Thyroid gland (tissue), 4 donors: ENCODE results near the gene ARL2. TPM values are rescaled to one million over a fixed set of nuclear protein-coding genes. Genes with fewer than 3 reads are reported as not detected.

ENCODE experiments used
- DNase-seq, 2 donors: peaks; one replicate each; pipeline ENCODE4 v3.0.0-alpha.2; 2019
- H3K27ac ChIP-seq, 3 donors: fragments of 200-600 bp; sonication (generic); 1 replicate in 2 of 3; 2 replicates in 1 of 3; pipeline ENCODE4 v1.5.1; 2016 to 2019; ENCODE audit warnings: mild to moderate bottlenecking in 1 of 3, moderate library complexity in 1 of 3
- H3K27me3 ChIP-seq: fragments of 200-600 bp; sonication (generic); one replicate; pipeline ENCODE4 v1.5.1; 2019
- H3K36me3 ChIP-seq, 2 donors: fragments of 200-600 bp; sonication (generic); one replicate each; pipeline ENCODE4 v1.5.1; 2016 to 2019
- H3K4me1 ChIP-seq, 2 donors: fragments of 200-600 bp; sonication (generic); one replicate each; pipeline ENCODE4 v1.5.1; 2017 to 2019
- H3K4me3 ChIP-seq, 3 donors: fragments of 200-600 bp; sonication (generic); replicated peaks in 1 of 3; 1 replicate in 2 of 3; 2 replicates in 1 of 3; pipeline ENCODE4 v1.5.1; 2016; ENCODE audit warnings: mild to moderate bottlenecking in 1 of 3
- H3K9me3 ChIP-seq: fragments of 200-600 bp; sonication (generic); one replicate; pipeline ENCODE4 v1.5.1; 2017
- POLR2A ChIP-seq, 2 donors: fragments of 450-650 bp; IDR thresholded peaks; one replicate each; pipeline ENCODE4 v1.6.1; 2017; ENCODE audit warnings: antibody characterized with exemption in 2 of 2, mild to moderate bottlenecking in 2 of 2, moderate library complexity in 1 of 2
- WGBS, 2 donors: methylation state at CpG; one replicate each; pipeline ENCODE4 v1.1.5; 2017; 5-methylcytosine and 5-hydroxymethylcytosine counted together
- intact Hi-C: fragments of 100-400 bp; cut with DNase I; formaldehyde crosslinking; loops from one replicate; pipeline ENCODE4 v1.15.1; 2023
- total RNA-seq, 4 donors: library from RNA; depleted of rRNA; stranded (reverse); fragments of >200 nt; gene quantifications; one replicate each; pipeline ENCODE4 v1.2.3, GENCODE V29; 2016
- TF ChIP-seq, protein P1 (sequence below), 6 experiments: fragments of 200-600 bp in 3 of 6; fragments of 450-650 bp in 3 of 6; sonication (generic) in 3 of 6; IDR thresholded peaks; one replicate each; pipeline ENCODE4 v1.5.1; 2016 to 2019; ENCODE audit warnings: antibody characterized with exemption in 6 of 6, mild to moderate bottlenecking in 2 of 6, inconsistent platforms in 1 of 6, moderate library complexity in 1 of 6

Gene ARL2
- total RNA-seq, 4 donors from 2014 or later: 76.6 to 166 (median 119) TPM

DNA sequence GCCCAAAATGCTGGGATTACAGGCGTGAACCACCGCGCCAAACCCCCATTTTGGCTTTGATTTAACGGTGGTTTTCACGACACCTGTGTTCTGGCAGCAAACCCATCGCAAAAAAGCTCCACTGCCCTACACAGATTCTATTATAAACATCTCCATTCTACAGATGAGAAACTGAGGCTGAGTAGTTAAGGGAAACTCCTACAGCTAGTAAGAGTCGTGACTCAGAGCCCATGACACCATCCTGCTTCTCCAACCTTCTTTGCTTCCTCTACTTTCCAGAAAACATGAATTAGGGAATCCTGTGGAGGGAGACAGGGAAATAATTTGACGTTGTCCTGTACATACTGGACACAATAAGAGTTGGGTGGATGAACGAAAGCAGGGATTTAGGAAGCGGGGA lies 12.8 kb downstream of the ARL2 start:
- intact Hi-C loops: loop anchor here (5.0 to 10.0 kb wide), 2 partner anchors 105 to 182 kb away; partner anchors contain the start of genes CDC42BPG and PPP2R5B
- TF ChIP-seq POLR2A (IDR thresholded peaks at IDR 0.05): no peak
- TF ChIP-seq, protein P1, sequence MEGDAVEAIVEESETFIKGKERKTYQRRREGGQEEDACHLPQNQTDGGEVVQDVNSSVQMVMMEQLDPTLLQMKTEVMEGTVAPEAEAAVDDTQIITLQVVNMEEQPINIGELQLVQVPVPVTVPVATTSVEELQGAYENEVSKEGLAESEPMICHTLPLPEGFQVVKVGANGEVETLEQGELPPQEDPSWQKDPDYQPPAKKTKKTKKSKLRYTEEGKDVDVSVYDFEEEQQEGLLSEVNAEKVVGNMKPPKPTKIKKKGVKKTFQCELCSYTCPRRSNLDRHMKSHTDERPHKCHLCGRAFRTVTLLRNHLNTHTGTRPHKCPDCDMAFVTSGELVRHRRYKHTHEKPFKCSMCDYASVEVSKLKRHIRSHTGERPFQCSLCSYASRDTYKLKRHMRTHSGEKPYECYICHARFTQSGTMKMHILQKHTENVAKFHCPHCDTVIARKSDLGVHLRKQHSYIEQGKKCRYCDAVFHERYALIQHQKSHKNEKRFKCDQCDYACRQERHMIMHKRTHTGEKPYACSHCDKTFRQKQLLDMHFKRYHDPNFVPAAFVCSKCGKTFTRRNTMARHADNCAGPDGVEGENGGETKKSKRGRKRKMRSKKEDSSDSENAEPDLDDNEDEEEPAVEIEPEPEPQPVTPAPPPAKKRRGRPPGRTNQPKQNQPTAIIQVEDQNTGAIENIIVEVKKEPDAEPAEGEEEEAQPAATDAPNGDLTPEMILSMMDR (IDR thresholded peaks at IDR 0.05): no peak
- 57 to 58% methylated on average over 10 of the region's 10 CpGs for WGBS, 2 donors
- no peak overlapping the region for H3K4me3 ChIP-seq
- peaks cover 8 to 12% of the 10 kb centered on the region in 2 donors for H3K4me1 ChIP-seq
- no peaks in the 10 kb centered on the region for H3K36me3 ChIP-seq
- DNase-seq: no peak
- H3K27ac ChIP-seq: peak overlapping the region in 2 of 3 donors; percentile 74 to 90
- no peaks in the 10 kb centered on the region for H3K9me3 ChIP-seq
- no peaks in the 10 kb centered on the region for H3K27me3 ChIP-seq

DNA sequence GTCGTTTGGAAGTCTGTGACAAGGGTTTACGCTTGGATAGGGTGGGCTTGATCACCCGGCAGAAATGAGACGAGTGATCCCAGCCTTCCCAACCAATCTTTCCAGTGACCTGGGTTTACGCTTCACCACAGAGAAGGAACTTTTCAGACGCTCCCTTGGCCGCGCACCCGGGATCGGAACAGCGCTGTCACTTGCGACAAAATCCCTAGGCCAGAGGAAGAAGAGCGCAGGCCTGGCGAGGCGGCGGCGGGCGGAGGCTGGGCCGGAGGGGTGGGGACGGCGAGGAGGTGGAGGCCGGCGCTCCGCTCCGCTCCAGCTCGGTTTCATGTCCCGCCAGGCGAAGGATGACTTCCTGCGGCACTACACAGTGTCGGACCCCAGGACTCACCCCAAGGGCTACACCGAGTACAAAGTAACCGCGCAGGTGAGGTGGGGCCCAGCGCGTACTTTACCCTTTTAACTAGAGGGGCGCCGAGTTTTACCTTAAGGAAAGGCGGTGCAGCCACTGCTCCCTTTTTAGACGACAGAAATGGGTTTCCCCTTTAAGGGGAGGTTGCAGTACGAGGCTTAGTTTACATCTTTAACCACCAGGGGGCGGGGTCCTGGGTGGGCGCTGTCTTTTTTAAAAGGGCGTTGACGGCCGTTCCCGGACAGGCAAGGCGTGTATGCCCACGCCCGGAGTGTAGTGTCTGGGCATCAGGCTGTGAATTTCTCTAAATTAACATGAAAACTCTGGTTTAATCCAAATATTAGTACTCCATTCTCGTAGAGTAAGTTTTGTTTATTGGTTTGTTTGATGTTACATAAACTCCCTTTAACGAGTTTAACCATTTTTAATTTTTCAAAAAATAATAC lies 13.5 kb downstream of the ARL2 start, which contains the start of gene SNX15:
TSS of gene SNX15 (plus strand) at position 227 of the 855 bp plus-strand sequence. CDS start at position 326, 99 bp downstream.
- Histone ChIP-seq H3K36me3 (peaks cover 0 to 5% of the 10 kb centered on the region in 2 donors), H3K9me3 (no peaks in the 10 kb centered on the region), H3K27ac (peak within 1 kb of the TSS; percentile 74 to 90 (median 90)), H3K27me3 (no peaks in the 10 kb centered on the region), H3K4me1 (peaks cover 8 to 12% of the 10 kb centered on the region in 2 donors), H3K4me3 (peak within 1 kb of the TSS; percentile 42 to 53 (median 45))
- WGBS, 2 donors: 1% methylated on average over 26 to 30 of the region's 51 CpGs
- peak in 1 of 2 donors; percentile 78 for TF ChIP-seq POLR2A (IDR thresholded peaks at IDR 0.05)
- TF ChIP-seq, protein P1 (IDR thresholded peaks at IDR 0.05): peak; percentile 45 to 90 (median 56)
- intact Hi-C loops: loop anchor here (5.0 to 10.0 kb wide), 2 partner anchors 105 to 183 kb away; partner anchors contain the start of genes CDC42BPG and PPP2R5B
- DNase-seq: peak; percentile 92 to 94

DNA sequence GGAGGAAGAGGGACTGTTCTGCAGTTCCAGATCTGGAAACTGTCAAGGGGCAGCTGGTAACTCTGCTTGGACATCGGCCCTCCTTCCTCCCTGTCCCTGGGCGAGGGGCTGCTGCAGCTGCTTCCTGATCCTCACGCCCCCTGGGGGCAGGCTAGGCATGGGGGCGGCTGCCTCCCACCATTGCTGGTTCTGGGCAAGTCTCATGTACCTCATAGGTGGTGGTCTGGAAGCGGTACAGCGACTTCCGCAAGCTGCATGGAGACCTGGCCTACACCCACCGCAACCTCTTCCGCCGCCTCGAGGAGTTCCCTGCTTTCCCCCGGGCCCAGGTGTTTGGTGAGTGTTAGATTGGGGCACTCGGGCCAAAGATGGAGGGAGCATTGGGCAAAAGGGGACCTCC lies 18.3 kb downstream of the ARL2 start:
- TF ChIP-seq, protein P1 (IDR thresholded peaks at IDR 0.05): no peak
- no peak for TF ChIP-seq POLR2A (IDR thresholded peaks at IDR 0.05)
- intact Hi-C loops: no loop called here
- H3K4me3 ChIP-seq: no peak overlapping the region
- H3K9me3 ChIP-seq: no peaks in the 10 kb centered on the region
- H3K27ac ChIP-seq: no peak overlapping the region
- peaks cover 17 to 31% of the 10 kb centered on the region in 2 donors for H3K36me3 ChIP-seq
- no peaks in the 10 kb centered on the region for H3K27me3 ChIP-seq
- DNase-seq: no peak
- peaks cover 8% of the 10 kb centered on the region in 2 donors for H3K4me1 ChIP-seq
- 79 to 90% methylated on average over 12 to 13 of the region's 13 CpGs for WGBS, 2 donors

DNA sequence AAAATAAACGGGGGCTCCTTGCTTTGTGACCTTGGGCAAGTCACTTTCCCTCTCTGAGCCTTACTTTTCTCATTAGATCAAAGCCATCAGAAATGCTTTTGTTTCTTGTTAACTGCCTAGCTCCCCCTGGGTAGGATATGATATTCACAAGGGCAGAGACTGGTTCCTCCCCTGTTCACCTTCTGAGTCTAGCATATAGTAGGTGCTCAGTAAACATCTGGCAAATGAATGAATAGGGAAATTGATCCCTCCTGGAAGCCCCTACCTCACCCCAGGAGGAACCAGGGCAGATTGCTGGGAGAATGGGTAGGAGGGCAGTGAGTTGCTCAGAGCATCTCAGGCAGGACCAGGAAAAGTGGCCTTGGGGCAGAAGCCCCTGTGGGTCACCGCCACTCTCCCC lies 20.5 kb downstream of the ARL2 start:
- no peaks in the 10 kb centered on the region for H3K9me3 ChIP-seq
- 100% methylated on average over 2 of the region's 2 CpGs for WGBS, 2 donors
- intact Hi-C loops: no loop called here
- no peaks in the 10 kb centered on the region for H3K4me1 ChIP-seq
- H3K36me3 ChIP-seq: peaks cover 17 to 37% of the 10 kb centered on the region in 2 donors
- H3K27ac ChIP-seq: no peak overlapping the region
- H3K27me3 ChIP-seq: no peaks in the 10 kb centered on the region
- no peak overlapping the region for H3K4me3 ChIP-seq
- TF ChIP-seq POLR2A (IDR thresholded peaks at IDR 0.05): no peak
- TF ChIP-seq, protein P1 (IDR thresholded peaks at IDR 0.05): no peak
- DNase-seq: no peak

DNA sequence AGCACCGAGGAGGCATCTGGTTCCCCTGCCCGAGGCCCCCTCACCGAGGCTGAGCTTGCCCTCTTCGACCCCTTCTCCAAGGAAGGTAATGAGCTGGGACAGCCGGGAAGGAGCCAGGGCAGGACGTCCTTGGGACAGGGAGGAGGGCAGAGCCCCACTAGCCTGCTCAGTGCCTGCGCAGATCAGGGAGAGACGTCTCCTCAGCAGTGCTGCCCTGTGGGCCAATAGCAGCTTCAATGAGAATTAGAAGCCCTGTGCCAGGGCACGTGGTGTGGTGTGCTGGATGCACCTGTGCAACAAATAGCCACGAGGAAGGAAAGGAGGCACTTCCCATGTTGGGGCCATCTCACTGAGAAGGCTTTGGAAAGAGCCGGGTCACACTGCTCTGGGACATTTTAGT lies 21.6 kb downstream of the ARL2 start:
- peaks cover 17 to 37% of the 10 kb centered on the region in 2 donors for H3K36me3 ChIP-seq
- intact Hi-C loops: no loop called here
- TF ChIP-seq, protein P1 (IDR thresholded peaks at IDR 0.05): no peak
- no peak for TF ChIP-seq POLR2A (IDR thresholded peaks at IDR 0.05)
- DNase-seq: no peak
- peaks cover 3 to 6% of the 10 kb centered on the region in 2 donors for H3K4me1 ChIP-seq
- no peak overlapping the region for H3K4me3 ChIP-seq
- H3K27ac ChIP-seq: no peak overlapping the region
- WGBS, 2 donors: 85 to 89% methylated on average over 6 to 11 of the region's 11 CpGs
- no peaks in the 10 kb centered on the region for H3K27me3 ChIP-seq
- no peaks in the 10 kb centered on the region for H3K9me3 ChIP-seq
